Endothelial cell of umbilical vein (primary cell): ENCODE measurements around the gene AP3S2.
"Not testable (repeated sequence)": the region's sequence is repeated elsewhere in the genome, so short reads cannot be mapped to it uniquely, and the experiment has no call there.

ENCODE experiments used
- CTCF ChIP-seq, 2 donors: IDR thresholded peaks; 1 replicate in 1 of 2; 2 replicates in 1 of 2; pipeline ENCODE4 v1.5.1; 2011; ENCODE audit warnings: low read length in 2 of 2, mild to moderate bottlenecking in 2 of 2, moderate library complexity in 2 of 2, control low read depth in 1 of 2, inconsistent platforms in 1 of 2, low read depth in 1 of 2; ENCODE audit not compliant: insufficient read depth in 1 of 2; ENCODE audit errors: extremely low read depth in 1 of 2
- EZH2 ChIP-seq: IDR thresholded peaks from 2 replicates; pipeline ENCODE4 v1.6.1; 2012; ENCODE audit warnings: borderline replicate concordance, low read depth, mild to moderate bottlenecking, moderate library complexity, low read length, inconsistent platforms; ENCODE audit not compliant: severe bottlenecking
- MAX ChIP-seq: IDR thresholded peaks from 2 replicates; pipeline ENCODE4 v1.6.1; 2011; ENCODE audit not compliant: insufficient read depth, insufficient read length
- POLR2A ChIP-seq: IDR thresholded peaks from 2 replicates; pipeline ENCODE4 v1.6.1; 2012; ENCODE audit warnings: low read depth, mild to moderate bottlenecking, control low read depth, low read length

GRCh38 chr15:89939377-89939776 lies 45.6 kb upstream of the AP3S2 start:
- TF ChIP-seq CTCF (IDR thresholded peaks at IDR 0.05; ENCODE audit: extremely low read depth in 1 of 2, insufficient read depth in 1 of 2, low read depth in 1 of 2, low read length in 2 of 2); POLR2A; EZH2; MAX: not testable (repeated sequence)
